WI38 (cell line): Measurements from ENCODE around the gene MEP1B.

Experiments
- H3K4me3 ChIP-seq: 2 replicates; pipeline ENCODE4 v1.5.1; 2011; ENCODE audit warnings: low read depth, mild to moderate bottlenecking, control low read depth, low read length
- TF ChIP-seq, protein P1 (sequence below): IDR thresholded peaks from 2 replicates; pipeline ENCODE4 v1.5.1; 2012; ENCODE audit warnings: low read depth, mild to moderate bottlenecking, control low read depth, low read length

The MEP1B gene

DNA sequence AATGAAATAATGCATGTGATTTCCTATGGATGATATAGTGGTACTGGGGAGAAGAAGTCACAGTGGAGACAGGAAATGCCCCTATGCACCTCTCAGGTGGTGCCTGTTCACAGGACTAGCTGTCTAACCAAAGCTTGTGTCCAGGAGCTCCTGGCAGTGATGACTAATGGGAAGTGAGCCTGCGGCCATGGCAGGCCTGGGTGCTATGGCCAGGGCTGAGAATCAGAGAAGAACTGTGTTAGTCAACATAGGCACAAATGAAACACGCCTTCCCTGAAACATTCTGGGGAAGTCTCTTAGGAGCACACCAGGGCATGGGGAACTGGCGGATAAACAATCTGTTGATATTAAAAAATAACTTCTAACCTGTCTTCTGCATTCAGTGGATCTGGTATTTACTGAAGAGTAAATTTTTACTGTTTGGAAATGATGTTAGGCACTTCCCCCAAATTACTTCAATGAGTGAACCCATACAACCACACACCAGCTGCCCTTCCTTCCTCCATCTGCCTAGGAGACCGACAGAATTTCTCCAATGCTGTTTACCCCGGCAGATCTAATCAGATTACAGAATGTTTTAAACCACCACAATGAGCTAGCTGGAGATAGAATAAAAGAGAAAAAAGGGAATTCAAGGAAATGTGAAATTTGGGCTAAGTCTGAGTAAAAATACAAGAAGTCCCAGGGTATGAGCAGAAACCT is 67.4 kb downstream of the MEP1B start:
- no peak overlapping the region for H3K4me3 ChIP-seq
- TF ChIP-seq, protein P1, sequence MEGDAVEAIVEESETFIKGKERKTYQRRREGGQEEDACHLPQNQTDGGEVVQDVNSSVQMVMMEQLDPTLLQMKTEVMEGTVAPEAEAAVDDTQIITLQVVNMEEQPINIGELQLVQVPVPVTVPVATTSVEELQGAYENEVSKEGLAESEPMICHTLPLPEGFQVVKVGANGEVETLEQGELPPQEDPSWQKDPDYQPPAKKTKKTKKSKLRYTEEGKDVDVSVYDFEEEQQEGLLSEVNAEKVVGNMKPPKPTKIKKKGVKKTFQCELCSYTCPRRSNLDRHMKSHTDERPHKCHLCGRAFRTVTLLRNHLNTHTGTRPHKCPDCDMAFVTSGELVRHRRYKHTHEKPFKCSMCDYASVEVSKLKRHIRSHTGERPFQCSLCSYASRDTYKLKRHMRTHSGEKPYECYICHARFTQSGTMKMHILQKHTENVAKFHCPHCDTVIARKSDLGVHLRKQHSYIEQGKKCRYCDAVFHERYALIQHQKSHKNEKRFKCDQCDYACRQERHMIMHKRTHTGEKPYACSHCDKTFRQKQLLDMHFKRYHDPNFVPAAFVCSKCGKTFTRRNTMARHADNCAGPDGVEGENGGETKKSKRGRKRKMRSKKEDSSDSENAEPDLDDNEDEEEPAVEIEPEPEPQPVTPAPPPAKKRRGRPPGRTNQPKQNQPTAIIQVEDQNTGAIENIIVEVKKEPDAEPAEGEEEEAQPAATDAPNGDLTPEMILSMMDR = no peak

DNA sequence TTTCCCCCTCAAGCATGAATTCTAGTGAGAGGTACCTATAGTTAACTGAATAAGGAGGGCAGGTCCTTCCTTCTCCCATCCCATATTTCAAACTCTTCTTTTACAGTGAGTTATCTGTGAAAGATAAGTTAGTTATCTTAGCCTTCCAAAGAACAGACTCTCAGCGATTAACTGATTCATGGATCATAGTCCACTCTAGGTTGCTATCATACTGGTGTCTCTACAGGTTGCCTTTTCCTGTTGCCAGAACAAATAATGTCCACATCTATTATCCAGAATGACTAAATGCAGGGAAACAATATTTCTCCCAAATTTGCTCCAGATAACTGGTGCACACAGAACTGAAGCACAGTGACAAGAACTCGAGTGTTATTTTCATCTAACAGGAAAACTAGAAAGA is 68.3 kb downstream of the MEP1B start:
- H3K4me3 ChIP-seq = no peak overlapping the region
- TF ChIP-seq, protein P1 = no peak

DNA sequence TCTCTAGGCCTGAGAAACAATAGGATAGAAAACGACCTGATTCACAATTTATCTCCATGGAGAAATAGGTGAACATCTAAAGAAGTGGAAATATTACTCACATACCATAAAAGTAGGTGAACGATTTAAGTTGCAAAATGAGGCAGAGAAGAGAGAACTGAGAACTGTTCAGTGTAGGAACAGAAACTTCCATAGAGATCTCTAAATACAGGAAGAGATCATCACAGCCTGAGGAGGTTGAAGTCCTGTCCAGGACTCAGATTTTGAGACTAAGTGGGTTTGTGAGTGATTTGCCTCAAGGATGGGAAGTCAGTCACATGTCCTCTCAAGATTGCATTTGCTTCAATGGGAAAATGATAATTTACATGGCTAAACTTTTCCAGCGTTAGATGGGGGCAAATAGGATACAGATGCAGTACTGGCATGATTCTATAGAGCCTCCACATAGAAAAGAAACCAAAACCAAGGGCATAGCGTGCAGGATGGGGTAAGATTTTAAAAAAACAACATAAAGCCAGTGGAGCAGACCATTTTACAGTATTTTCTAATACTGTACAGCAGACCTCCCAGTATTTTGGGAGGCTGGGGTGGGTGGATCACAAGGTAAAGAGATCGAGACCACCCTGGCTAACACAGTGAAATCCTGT is 68.8 kb downstream of the MEP1B start:
- H3K4me3 ChIP-seq = no peak overlapping the region
- TF ChIP-seq, protein P1 = no peak

DNA sequence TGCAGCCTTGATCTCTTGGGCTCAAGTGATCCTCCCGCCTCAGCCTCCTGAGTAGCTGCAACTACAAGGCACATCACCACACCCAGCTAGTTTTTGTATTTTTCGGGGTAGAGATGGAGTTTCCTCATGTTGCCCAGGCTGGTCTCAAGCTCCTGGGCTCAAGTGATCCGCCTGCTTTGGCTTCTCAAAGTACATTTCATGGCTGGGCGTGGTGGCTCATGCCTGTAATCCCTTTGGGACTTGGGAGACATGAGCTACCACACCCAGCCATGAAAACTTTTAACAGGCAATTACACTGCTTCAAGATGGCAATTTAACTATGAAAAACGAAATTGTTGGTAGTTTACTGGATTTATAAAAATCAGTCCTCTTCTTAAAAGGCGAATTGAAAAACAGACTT is 69.7 kb downstream of the MEP1B start:
- H3K4me3 ChIP-seq = no peak overlapping the region
- TF ChIP-seq, protein P1 = no peak

- H3K4me3 ChIP-seq = no peak overlapping the region
- TF ChIP-seq, protein P1 = no peak
These were observed 71.2 kb downstream of the MEP1B start for GRCh38 chr18:32261003-32261402.

GRCh38 chr18:32262092-32262491 is 72.3 kb downstream of the MEP1B start:
- TF ChIP-seq, protein P1 = no peak
- no peak overlapping the region for H3K4me3 ChIP-seq

DNA sequence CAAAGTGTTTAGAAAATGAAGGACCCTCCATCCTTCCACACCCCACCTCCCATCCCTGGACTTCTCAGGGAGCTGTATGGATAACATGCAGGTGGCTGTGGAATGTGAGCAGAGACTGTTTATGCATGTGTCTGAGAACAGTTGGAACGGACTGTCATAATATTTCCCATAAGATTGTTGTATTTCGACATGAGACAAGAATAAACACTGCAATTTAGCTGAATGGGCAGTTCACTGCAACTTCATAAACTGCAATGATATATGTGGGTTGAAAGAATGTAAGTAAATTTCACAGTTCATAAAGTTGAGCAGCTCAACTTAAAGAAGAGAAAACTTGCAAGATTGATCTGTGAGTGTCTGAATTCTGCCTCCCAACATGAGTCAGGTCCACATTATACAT is 74.6 kb downstream of the MEP1B start:
- no peak overlapping the region for H3K4me3 ChIP-seq
- TF ChIP-seq, protein P1 = no peak
